ENCODE results near the gene ANKRD63.

The ANKRD63 gene

GRCh38 chr15:40254452-40254851 is 28.4 kb downstream of the ANKRD63 start:
- DNase-seq = no peak

- DNase-seq = no peak
Observed at GRCh38 chr15:40253167-40253790, 29.6 kb downstream of the ANKRD63 start.

- DNase-seq = peak; percentile 48
Observed at GRCh38 chr15:40252438-40253166, 30.3 kb downstream of the ANKRD63 start.

DNA sequence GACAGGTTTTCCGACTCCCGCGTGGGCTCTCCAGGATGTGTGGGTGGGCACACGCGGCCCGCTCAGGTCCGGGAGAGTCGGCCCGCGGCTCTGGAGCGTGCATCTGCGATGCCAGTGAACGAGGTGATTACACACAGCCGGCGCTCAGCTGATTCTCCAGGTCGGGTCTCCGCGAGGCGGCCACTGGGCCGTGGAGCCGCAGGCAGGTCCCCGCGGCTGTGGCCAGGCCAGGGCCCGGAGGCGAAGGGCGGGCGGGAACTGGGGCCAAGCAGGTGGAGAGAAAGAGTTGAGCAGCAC is 30.8 kb downstream of the ANKRD63 start:
- DNase-seq = no peak

- DNase-seq = no peak
Observed at GRCh38 chr15:40251486-40252140, 31.3 kb downstream of the ANKRD63 start.

DNA sequence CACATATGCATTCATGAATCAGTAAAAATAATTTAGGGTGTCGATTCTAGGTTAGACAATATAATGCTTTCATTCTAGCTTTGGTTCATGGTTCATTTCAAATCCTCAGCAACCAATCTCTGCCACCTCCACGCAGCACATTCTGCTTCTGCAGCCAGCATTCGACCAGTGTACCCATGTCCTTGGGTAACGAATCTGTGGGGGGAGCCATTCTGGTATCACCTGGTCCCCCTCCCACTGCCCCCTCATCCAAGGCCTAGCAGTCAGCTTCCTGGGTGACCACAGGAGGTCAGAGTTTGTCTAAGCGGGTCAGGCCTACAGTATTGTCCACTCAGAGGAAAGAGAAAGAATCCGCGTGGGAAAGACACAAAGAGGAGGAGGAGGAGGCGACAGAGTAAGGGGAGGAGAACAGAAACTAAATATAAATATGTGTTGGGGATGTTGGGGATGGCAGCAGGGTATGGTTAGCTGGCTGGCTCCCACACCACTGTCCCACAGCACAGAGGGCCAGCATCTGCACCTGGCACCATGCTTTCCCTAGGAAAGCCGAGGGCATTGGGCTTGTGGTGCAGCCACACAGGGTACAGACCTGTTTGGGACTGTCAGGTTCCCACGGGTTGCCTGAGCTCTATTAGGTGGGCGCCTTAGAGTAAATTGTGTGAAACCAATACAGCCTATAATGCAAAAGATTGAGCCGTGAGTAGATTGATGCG is 31.9 kb downstream of the ANKRD63 start:
- DNase-seq = no peak

- DNase-seq = no peak
Observed at GRCh38 chr15:40250304-40250656, 32.6 kb downstream of the ANKRD63 start.

GRCh38 chr15:40249477-40250303 is 33.2 kb downstream of the ANKRD63 start:
- no peak for DNase-seq

DNA sequence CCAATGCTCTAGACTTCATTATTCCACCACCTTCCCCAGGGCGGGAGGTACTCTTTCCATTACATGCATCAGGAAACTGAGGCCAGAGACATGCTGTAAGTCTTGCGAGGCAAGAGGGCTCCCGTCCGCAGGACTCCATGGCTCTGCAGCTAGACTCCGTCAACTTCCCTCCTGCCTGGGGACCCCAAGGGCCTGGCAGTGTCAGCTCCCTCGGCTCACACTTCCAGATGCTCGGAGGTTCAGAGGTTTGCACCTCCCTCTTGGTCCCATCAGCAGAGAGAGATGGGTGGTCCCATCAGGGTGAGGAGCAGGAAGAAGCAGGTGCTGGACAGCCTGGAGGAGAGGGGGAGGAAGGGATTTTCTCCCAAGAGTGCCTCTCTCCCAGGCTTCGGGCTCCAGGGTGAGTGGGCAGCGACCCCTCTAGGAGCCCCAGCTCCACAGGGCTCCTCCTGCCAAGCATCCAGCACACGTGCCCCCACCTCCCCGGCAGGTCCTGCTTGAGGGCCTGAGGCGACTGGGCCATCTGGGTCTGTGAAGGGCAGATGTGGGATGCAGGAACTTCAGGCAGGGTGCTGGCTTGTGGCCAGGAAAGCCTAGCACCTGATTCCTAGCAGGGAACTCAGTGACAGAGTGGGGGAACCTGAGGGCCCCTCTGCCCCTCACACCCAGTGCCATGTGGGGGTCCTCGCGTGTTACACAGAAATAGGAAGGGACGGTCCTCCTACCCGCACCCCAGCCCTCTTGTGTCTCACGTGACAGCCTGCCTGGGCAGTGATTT is 34.7 kb downstream of the ANKRD63 start:
- no peak for DNase-seq

DNA sequence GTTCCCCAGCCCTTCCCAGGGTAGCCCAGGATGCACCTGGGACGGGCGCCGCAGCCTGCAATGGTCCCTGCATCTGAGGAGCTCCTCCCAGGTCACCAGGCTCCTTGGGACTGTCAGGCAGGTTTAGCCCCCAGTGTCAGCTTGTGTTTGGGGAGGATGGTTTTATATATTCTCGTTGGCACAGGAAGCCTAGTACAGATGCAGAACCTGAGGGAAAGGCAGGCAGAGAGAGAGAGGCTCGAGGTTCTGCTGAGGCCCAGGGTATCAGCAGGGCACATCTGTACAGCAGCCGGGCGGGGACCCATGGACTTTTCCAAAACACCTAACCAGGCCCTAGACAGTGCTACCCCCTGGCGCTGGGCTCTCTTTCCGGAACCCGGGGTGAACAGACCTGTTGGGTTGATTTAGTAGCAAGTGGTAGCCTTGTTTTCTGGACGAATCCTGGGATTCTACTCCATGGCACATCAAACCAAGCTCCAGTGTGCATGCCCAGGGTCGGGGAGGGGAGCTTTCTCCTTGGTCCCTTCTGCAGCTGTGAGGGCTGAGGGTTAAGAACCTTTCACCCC is 35.4 kb downstream of the ANKRD63 start:
- peak; percentile 62 for DNase-seq

DNA sequence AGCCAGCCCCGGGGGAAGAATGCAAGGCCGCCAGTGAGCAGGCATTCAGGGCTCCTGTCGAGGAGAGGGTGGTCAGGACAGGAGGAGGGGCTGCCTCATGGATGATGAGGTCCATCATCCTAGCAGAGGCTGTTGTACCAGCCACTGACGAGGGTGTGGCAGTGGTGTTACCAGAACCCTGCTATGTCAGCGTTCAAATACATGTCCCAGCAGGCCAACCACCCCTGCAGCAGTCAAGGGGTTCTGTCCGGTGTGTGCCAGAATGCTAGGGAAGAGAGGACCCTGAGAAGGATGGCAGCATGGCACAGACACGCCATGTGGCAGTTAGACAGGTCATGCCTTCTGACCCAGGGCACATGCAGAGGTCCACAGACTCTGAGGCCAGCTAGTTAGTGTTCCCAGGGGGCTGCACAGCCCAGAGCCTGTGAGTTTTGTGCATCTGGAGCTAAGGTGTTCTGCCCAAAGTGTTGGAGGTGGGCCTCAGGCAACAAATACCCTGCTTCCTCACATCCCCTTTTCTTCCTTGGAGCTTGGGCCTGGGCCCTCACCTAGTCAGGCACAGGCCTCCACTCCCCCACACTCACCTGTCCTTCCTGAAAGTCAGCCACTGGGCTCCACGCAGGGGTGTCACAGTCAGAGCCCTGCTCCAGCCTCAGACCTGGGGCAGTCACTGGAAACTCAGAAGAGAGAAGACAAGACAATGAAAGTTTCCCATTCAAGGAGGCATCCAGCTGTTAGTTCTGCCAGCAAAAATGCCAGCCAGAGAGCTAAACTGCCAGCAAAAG is 36.2 kb downstream of the ANKRD63 start:
- no peak for DNase-seq

DNA sequence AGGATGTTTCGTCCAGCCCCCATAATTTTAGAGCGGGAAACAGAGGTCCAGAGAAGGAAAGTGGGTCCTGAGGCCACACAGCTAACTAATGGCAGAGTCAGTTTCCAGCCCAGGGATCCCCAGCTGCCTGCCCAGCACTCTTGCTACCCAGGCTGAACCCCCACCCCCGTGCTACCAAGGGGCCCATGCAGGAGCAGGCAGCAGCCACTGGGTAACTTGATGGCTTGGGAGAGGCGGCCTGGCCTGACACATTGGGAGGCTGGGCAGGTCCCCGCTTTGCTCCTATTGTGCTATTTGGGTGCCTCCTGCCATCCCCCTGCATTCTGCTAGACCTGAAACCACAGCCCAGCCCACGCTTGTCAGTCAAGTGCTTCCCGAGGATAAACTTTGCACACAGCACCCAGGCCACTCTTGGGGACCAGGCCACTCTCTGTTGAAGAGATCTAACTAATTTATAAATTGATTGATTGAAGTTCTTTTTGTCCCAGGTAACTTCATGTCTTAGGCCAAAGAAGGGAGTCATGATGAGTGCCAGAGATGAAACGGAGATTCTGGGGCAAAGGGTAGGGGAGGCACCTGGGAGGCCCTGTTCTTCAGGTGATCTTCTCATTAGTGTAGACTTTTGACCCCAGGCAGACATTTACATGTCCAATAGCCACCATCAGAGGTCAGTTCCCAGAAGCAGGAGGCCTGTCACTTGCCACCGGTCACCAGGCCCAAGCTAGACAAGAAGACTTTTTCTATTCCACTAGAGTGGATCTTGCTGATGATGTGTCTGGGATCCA is 37.0 kb downstream of the ANKRD63 start:
- DNase-seq = no peak

DNA sequence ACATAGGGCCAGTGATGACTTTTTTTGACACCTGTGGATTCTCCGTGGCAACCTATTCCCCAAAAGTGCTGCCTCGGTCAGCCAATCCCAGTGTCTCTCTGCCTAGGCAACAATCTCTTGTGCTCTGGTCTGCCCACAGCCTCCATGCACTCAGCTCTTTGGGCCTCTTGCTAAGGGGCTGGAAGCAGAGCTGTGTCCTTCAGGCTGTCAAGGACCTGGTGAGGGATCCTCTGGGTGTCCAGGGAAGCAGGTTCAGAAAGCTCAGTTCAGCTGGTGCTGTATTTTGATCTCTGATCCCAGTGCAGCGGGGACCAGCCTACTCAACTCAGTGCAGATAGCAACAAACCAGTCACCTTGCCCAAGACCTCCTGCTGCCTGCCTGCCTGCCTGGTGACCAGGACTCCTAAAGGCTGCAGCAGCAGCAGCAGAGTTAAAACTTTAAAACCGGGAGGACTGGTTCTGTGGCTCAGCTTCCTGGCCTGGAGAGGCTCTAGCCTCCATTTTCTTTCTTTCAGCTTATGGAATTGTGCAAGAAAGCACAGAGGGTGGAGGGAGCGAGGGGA is 37.8 kb downstream of the ANKRD63 start:
- no peak for DNase-seq

DNA sequence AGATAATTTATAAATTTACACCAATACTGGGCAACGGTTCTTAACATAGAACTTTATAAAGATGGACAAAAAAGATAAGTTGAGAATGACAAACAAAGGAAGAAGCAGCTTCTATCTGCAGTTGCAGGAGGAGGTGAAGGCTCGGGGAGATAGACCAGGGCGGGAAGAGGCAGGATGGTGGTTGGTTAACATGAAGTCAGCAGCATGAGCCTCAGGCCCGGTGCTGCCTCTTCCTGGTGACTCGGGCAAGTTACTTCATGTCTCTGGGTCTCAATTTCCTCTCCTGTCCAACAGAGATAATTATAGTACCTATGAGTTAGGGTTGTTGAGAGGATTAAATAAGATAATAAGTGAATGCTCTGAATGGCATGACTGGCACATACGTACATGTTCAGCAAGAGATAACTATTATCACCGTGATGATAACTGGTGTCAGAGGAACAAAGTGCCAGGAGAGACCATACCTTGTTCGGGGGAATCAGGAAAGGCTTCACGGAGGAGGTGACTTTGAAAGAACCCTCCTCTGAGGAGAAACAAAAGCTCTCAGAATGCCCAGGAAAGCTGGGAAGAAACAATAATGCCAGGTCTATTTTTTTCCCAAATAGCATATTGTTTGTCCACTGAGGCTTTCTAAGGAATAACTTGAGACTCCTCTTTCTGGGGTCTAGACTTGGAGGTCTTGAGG is 39.6 kb downstream of the ANKRD63 start:
- peak; percentile 86 for DNase-seq

GRCh38 chr15:40242601-40243000 is 40.3 kb downstream of the ANKRD63 start:
- DNase-seq = no peak

DNA sequence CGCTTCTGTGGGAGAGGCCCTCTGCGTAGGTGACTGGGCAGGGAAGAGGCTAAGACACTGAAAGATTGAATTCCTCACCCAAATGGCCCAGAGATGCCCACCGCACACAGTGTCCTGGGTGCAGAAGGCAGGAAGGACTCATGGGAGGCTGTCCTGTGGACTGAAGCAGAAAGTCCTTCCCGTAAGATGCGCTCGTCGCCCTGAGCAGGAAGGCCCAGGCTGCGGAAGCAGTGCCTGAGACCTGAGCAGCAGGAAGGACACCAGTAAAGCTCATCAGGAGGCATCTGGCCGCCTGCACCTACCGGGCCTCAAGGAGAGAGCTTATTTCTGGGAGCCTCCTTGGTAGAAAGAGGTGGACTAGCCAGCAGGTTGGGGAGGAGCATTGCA is 40.7 kb downstream of the ANKRD63 start:
- no peak for DNase-seq

DNA sequence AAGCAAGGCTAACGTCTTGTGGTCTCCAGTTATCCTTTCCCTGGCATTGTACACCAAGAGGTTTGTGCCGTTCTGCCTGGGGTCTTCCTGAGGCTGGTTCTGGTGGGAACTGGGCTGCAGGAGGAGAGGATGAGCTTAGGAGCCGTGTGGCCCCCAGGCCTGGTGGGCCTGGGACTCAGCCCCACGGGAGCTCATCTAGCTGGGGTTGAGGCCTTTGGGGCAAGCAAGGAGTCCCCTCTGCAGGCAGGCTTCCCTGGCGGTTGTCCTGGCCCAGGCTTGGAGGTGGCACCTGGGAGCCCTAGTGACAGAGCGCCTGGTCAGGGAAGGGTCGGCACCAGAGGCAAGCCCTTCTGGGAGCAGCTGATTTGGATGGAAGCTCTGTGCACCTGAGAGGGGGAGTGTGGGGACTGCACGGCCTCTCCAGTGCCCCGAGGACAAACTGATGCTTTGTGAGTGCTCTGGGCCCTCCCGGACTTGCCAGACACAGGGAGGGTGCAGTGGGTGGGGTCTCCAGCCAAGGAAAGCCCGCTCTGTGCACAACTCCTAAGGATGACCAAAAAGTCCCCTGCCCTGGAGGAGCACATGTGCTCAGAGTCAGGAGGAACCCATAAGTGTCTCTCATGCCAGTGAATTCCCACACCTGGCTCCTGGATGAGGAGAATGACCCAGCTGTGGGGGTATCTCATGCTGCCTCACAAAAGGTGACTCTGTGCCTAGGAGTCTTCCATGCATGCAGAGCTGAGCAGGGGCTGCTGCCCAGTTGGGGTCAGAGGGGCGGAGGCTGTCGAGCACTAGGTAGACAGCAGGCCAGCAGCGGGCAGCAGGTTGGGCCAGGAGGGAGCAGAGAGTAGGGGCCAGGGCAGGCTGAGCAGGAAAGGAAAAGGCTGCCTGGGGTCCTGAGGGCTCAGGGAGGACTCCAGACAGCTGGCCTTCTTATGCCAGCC is 41.3 kb downstream of the ANKRD63 start:
- DNase-seq = no peak

- DNase-seq = no peak
Observed at GRCh38 chr15:40240619-40241221, 42.1 kb downstream of the ANKRD63 start.
